ENCODE results near the gene TPRX1. TPM values are rescaled to one million over a fixed set of nuclear protein-coding genes. Genes with fewer than 3 reads are reported as not detected.
A peak's percentile ranks its signal among the peaks of the same experiment; 100 is the strongest.
"Not testable (repeated sequence)": the region's sequence is repeated elsewhere in the genome, so short reads cannot be mapped to it uniquely, and the experiment has no call there.

Gene TPRX1
- total RNA-seq, 1 donor from 2014 or later, result not detected

GRCh38 chr19:47794526-47794925 is 9.8 kb downstream of the TPRX1 start:
- H3K4me1 Mint-ChIP-seq (ENCODE audit: low read depth, unreplicated experiment), result no peaks in the 10 kb centered on the region
- H3K27me3 Mint-ChIP-seq (ENCODE audit: unreplicated experiment), result peaks cover 1% of the 10 kb centered on the region
- no peak overlapping the region for H3K27ac Mint-ChIP-seq (ENCODE audit: unreplicated experiment)
- H3K9me3 Mint-ChIP-seq (ENCODE audit: unreplicated experiment), result peaks cover 2% of the 10 kb centered on the region
- no peaks in the 10 kb centered on the region for H3K36me3 Mint-ChIP-seq (ENCODE audit: unreplicated experiment)
- no peak for TF ChIP-seq CTCF (IDR thresholded peaks at IDR 0.05; ENCODE audit: partially characterized antibody, unreplicated experiment)
- no peak for DNase-seq
- no peak overlapping the region for H3K4me3 Mint-ChIP-seq (ENCODE audit: unreplicated experiment)

- Mint-ChIP-seq H3K4me1 (ENCODE audit: low read depth, unreplicated experiment) (no peaks in the 10 kb centered on the region), H3K27ac (ENCODE audit: unreplicated experiment) (no peak overlapping the region), H3K9me3 (ENCODE audit: unreplicated experiment) (peaks cover 2% of the 10 kb centered on the region), H3K27me3 (ENCODE audit: unreplicated experiment) (peaks cover 4% of the 10 kb centered on the region), H3K4me3 (ENCODE audit: unreplicated experiment) (no peak overlapping the region), H3K36me3 (ENCODE audit: unreplicated experiment) (no peaks in the 10 kb centered on the region)
- no peak for DNase-seq
- TF ChIP-seq CTCF (IDR thresholded peaks at IDR 0.05; ENCODE audit: partially characterized antibody, unreplicated experiment), result no peak
These were observed 11.7 kb downstream of the TPRX1 start for GRCh38 chr19:47792616-47793015.

GRCh38 chr19:47790398-47790814 is 13.9 kb downstream of the TPRX1 start:
- Mint-ChIP-seq H3K36me3 (ENCODE audit: unreplicated experiment) (no peaks in the 10 kb centered on the region), H3K4me1 (ENCODE audit: low read depth, unreplicated experiment) (no peaks in the 10 kb centered on the region), H3K4me3 (ENCODE audit: unreplicated experiment) (no peak overlapping the region), H3K9me3 (ENCODE audit: unreplicated experiment) (no peaks in the 10 kb centered on the region), H3K27ac (ENCODE audit: unreplicated experiment) (no peak overlapping the region), H3K27me3 (ENCODE audit: unreplicated experiment) (peaks cover 3% of the 10 kb centered on the region)
- TF ChIP-seq CTCF (IDR thresholded peaks at IDR 0.05; ENCODE audit: partially characterized antibody, unreplicated experiment), result peak; percentile 84
- DNase-seq, result peak; percentile 96

- DNase-seq; H3K4me3 Mint-ChIP-seq (ENCODE audit: unreplicated experiment): not testable (repeated sequence)
These were observed 14.5 kb downstream of the TPRX1 start for GRCh38 chr19:47789811-47790210.

GRCh38 chr19:47787307-47787706 is 17.0 kb downstream of the TPRX1 start:
- H3K9me3 Mint-ChIP-seq (ENCODE audit: unreplicated experiment); H3K27me3 Mint-ChIP-seq (ENCODE audit: unreplicated experiment); H3K36me3 Mint-ChIP-seq (ENCODE audit: unreplicated experiment); H3K27ac Mint-ChIP-seq (ENCODE audit: unreplicated experiment); H3K4me3 Mint-ChIP-seq (ENCODE audit: unreplicated experiment); DNase-seq; H3K4me1 Mint-ChIP-seq (ENCODE audit: low read depth, unreplicated experiment): not testable (repeated sequence)

More at GRCh38 chr19:47789811-47790210, 14.5 kb downstream of the TPRX1 start:
- not testable (repeated sequence) for H3K9me3 Mint-ChIP-seq (ENCODE audit: unreplicated experiment); H3K36me3 Mint-ChIP-seq (ENCODE audit: unreplicated experiment); H3K27ac Mint-ChIP-seq (ENCODE audit: unreplicated experiment); H3K27me3 Mint-ChIP-seq (ENCODE audit: unreplicated experiment); H3K4me1 Mint-ChIP-seq (ENCODE audit: low read depth, unreplicated experiment)

- Mint-ChIP-seq H3K27ac (ENCODE audit: unreplicated experiment) (peak overlapping the region; percentile 12), H3K36me3 (ENCODE audit: unreplicated experiment) (peaks cover 5% of the 10 kb centered on the region), H3K4me1 (ENCODE audit: low read depth, unreplicated experiment) (peaks cover 3% of the 10 kb centered on the region), H3K27me3 (ENCODE audit: unreplicated experiment) (peaks cover 7% of the 10 kb centered on the region), H3K9me3 (ENCODE audit: unreplicated experiment) (peaks cover 5% of the 10 kb centered on the region), H3K4me3 (ENCODE audit: unreplicated experiment) (no peak overlapping the region)
- TF ChIP-seq CTCF (IDR thresholded peaks at IDR 0.05; ENCODE audit: partially characterized antibody, unreplicated experiment), result no peak
- no peak for DNase-seq
These were observed 17.8 kb downstream of the TPRX1 start for GRCh38 chr19:47786566-47786965.

Data from glutamatergic neuron (in vitro differentiated cells).